Brain microvascular endothelial cell (primary cell): ENCODE results near the gene PTPRD.
A peak's percentile ranks its signal among the peaks of the same experiment; 100 is the strongest.

Experiments
- DNase-seq: peaks from one replicate; pipeline ENCODE4 v3.0.0-alpha.2; 2020
- H3K27ac ChIP-seq: fragments of 250-450 bp; sonication (Bioruptor Pico); 2 replicates; pipeline ENCODE4 v1.5.1; 2020; ENCODE audit warnings: mild to moderate bottlenecking, moderate library complexity
- H3K27me3 ChIP-seq: fragments of 250-450 bp; sonication (Bioruptor Pico); replicated peaks from 2 replicates; pipeline ENCODE4 v1.5.1; 2020; ENCODE audit warnings: mild to moderate bottlenecking
- H3K36me3 ChIP-seq: fragments of 250-450 bp; sonication (Bioruptor Pico); replicated peaks from 2 replicates; pipeline ENCODE4 v1.5.1; 2020; ENCODE audit warnings: mild to moderate bottlenecking
- H3K4me3 ChIP-seq: 2 replicates; pipeline ENCODE4 v1.5.1; 2011; ENCODE audit warnings: low read depth, mild to moderate bottlenecking, control low read depth, low read length, moderate library complexity
- in situ Hi-C: cut with HindIII; loops from 2 replicates; pipeline ENCODE4 v1.10.0; 2017; ENCODE audit warnings: low sequenced_read_pairs, low pct_ligation_motif_present
- TF ChIP-seq, protein P1 (sequence below): IDR thresholded peaks from 2 replicates; pipeline ENCODE4 v1.5.1; 2011; ENCODE audit warnings: low read depth, mild to moderate bottlenecking, moderate library complexity, low read length, control low read depth, inconsistent platforms; ENCODE audit errors: missing control alignments

PTPRD gene

GRCh38 chr9:10612641-10613398 lies at the start of gene PTPRD:
Gene PTPRD (minus strand): TSS chr9:10613002.
- peak within 1 kb of the TSS; percentile 58 for H3K4me3 ChIP-seq
- H3K36me3 ChIP-seq, result no peaks in the 10 kb centered on the region
- peaks cover 7% of the 10 kb centered on the region for H3K27me3 ChIP-seq
- peak; percentile 18 for DNase-seq
- TF ChIP-seq, protein P1, sequence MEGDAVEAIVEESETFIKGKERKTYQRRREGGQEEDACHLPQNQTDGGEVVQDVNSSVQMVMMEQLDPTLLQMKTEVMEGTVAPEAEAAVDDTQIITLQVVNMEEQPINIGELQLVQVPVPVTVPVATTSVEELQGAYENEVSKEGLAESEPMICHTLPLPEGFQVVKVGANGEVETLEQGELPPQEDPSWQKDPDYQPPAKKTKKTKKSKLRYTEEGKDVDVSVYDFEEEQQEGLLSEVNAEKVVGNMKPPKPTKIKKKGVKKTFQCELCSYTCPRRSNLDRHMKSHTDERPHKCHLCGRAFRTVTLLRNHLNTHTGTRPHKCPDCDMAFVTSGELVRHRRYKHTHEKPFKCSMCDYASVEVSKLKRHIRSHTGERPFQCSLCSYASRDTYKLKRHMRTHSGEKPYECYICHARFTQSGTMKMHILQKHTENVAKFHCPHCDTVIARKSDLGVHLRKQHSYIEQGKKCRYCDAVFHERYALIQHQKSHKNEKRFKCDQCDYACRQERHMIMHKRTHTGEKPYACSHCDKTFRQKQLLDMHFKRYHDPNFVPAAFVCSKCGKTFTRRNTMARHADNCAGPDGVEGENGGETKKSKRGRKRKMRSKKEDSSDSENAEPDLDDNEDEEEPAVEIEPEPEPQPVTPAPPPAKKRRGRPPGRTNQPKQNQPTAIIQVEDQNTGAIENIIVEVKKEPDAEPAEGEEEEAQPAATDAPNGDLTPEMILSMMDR, result peak; percentile 36
- H3K27ac ChIP-seq, result no peak within 1 kb of the TSS
- in situ Hi-C loops, result no loop called here

- Histone ChIP-seq H3K4me3 (no peak overlapping the region), H3K36me3 (no peaks in the 10 kb centered on the region), H3K27ac (no peak overlapping the region), H3K27me3 (no peaks in the 10 kb centered on the region)
- in situ Hi-C loops, result no loop called here
- DNase-seq, result no peak
- TF ChIP-seq, protein P1, result no peak
Measured at GRCh38 chr9:10661994-10662393, 49.2 kb upstream of the PTPRD start.

- H3K27me3 ChIP-seq, result no peaks in the 10 kb centered on the region
- no peak for DNase-seq
- in situ Hi-C loops, result no loop called here
- no peak overlapping the region for H3K27ac ChIP-seq
- no peaks in the 10 kb centered on the region for H3K36me3 ChIP-seq
- TF ChIP-seq, protein P1, result no peak
- H3K4me3 ChIP-seq, result no peak overlapping the region
Measured at GRCh38 chr9:10661376-10661775, 48.6 kb upstream of the PTPRD start.

- in situ Hi-C loops, result no loop called here
Measured at GRCh38 chr9:10651012-10651411, 38.2 kb upstream of the PTPRD start.

GRCh38 chr9:10649076-10649475 lies 36.3 kb upstream of the PTPRD start:
- H3K27ac ChIP-seq, result no peak overlapping the region
- in situ Hi-C loops, result no loop called here
- no peaks in the 10 kb centered on the region for H3K36me3 ChIP-seq
- no peak overlapping the region for H3K4me3 ChIP-seq
- no peaks in the 10 kb centered on the region for H3K27me3 ChIP-seq
- DNase-seq, result no peak
- TF ChIP-seq, protein P1, result no peak

More at GRCh38 chr9:10651012-10651411, 38.2 kb upstream of the PTPRD start:
- H3K27ac ChIP-seq, result no peak overlapping the region
- H3K27me3 ChIP-seq, result no peaks in the 10 kb centered on the region
- TF ChIP-seq, protein P1, result no peak
- H3K4me3 ChIP-seq, result no peak overlapping the region
- H3K36me3 ChIP-seq, result no peaks in the 10 kb centered on the region
- no peak for DNase-seq

DNA sequence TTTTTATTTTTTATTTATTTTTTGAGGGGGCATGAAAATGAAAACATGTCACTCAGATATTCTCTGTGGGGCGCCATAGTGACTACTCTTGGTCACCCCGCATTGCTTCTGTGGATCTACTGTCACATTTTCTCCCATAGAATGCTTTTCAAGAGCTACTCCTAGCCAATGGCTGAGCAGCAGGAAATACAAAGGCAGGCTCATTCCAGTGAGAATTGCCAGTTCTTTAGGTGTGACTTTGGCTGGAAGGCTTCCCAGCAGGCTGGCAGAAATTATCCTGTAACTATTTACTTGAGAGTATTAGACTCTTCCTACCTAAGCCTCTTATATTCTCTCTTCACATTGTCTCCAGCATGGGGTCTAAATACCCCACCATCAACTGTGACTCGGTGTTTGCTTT lies 21.0 kb upstream of the PTPRD start:
- no peak overlapping the region for H3K27ac ChIP-seq
- in situ Hi-C loops, result no loop called here
- no peaks in the 10 kb centered on the region for H3K27me3 ChIP-seq
- no peak overlapping the region for H3K4me3 ChIP-seq
- H3K36me3 ChIP-seq, result no peaks in the 10 kb centered on the region
- DNase-seq, result no peak
- TF ChIP-seq, protein P1, result no peak
